WTC11 (cell line): Measurements from ENCODE around the gene EHBP1. TPM values are rescaled to one million over a fixed set of nuclear protein-coding genes. Genes with fewer than 3 reads are reported as not detected.
"Not testable (repeated sequence)": the region's sequence is repeated elsewhere in the genome, so short reads cannot be mapped to it uniquely, and the experiment has no call there.

Experiments used
- ATAC-seq: fragments of 200-7000 bp; cut with Tn5 transposase; 2 replicates; pipeline ENCODE4 v1.10.0; 2021; ENCODE audit warnings: mild to moderate bottlenecking, moderate library complexity
- CTCF ChIA-PET: fragments of 300-600 bp; sonication (Branson Sonifier 250); formaldehyde crosslinking; loops from one replicate; lab custom pipeline; 2021; ENCODE audit warnings: antibody characterized with exemption; lab: Charles Lee
- POLR2A ChIA-PET: fragments of 350-600 bp; sonication (Branson Sonifier 250); formaldehyde crosslinking; loops from one replicate; lab custom pipeline; 2021; ENCODE audit warnings: antibody characterized with exemption; lab: Charles Lee
- DNase-seq: peaks from one replicate; pipeline ENCODE4 v3.0.0; 2021; ENCODE audit warnings: low spot score
- H3K27ac Mint-ChIP-seq: 2 replicates; pipeline ENCODE4 v1.8.0; 2021; ENCODE audit warnings: mixed read lengths
- H3K27me3 Mint-ChIP-seq: 2 replicates; pipeline ENCODE4 v1.8.0; 2021; ENCODE audit warnings: low read depth, mild to moderate bottlenecking, moderate library complexity, mixed read lengths
- H3K36me3 Mint-ChIP-seq: 2 replicates; pipeline ENCODE4 v1.8.0; 2021; ENCODE audit warnings: mixed read lengths
- H3K4me1 Mint-ChIP-seq: 2 replicates; pipeline ENCODE4 v1.8.0; 2022; ENCODE audit warnings: mixed read lengths
- H3K4me3 Mint-ChIP-seq: 2 replicates; pipeline ENCODE4 v1.8.0; 2021; ENCODE audit warnings: mild to moderate bottlenecking, moderate library complexity, mixed read lengths
- H3K9me3 Mint-ChIP-seq: 2 replicates; pipeline ENCODE4 v1.8.0; 2021; ENCODE audit warnings: mixed read lengths
- CBFB ChIP-seq: sonication (generic); formaldehyde crosslinking; IDR thresholded peaks from 2 replicates; pipeline ENCODE4 v1.8.1; 2022; ENCODE audit warnings: mild to moderate bottlenecking, low read depth, missing genetic modification reagents
- E2F4 ChIP-seq: sonication (generic); formaldehyde crosslinking; IDR thresholded peaks from 2 replicates; pipeline ENCODE4 v1.8.1; 2022; ENCODE audit warnings: low read depth, mild to moderate bottlenecking, moderate library complexity, missing genetic modification reagents, borderline replicate concordance
- ERG ChIP-seq: fragments of 250-450 bp; sonication (Bioruptor Pico); IDR thresholded peaks from 2 replicates; pipeline ENCODE4 v1.8.0; 2021; ENCODE audit warnings: mild to moderate bottlenecking
- FOXJ3 ChIP-seq: sonication (generic); formaldehyde crosslinking; IDR thresholded peaks from 2 replicates; pipeline ENCODE4 v1.9.0; 2021; ENCODE audit warnings: missing genetic modification reagents, mild to moderate bottlenecking, borderline replicate concordance
- FOXP1 ChIP-seq: sonication (generic); formaldehyde crosslinking; IDR thresholded peaks from 2 replicates; pipeline ENCODE4 v1.8.0; 2022; ENCODE audit warnings: missing genetic modification reagents, mild to moderate bottlenecking, moderate library complexity, borderline replicate concordance
- FOXP4 ChIP-seq: sonication (generic); formaldehyde crosslinking; IDR thresholded peaks from 2 replicates; pipeline ENCODE4 v1.8.0; 2022; ENCODE audit warnings: mild to moderate bottlenecking, missing genetic modification reagents
- GRHL2 ChIP-seq: fragments of 250-450 bp; sonication (Bioruptor Pico); IDR thresholded peaks from 2 replicates; pipeline ENCODE4 v1.8.0; 2022; ENCODE audit warnings: mild to moderate bottlenecking, moderate library complexity; ENCODE audit not compliant: insufficient replicate concordance, severe bottlenecking
- HMGA2 ChIP-seq: fragments of 250-450 bp; sonication (Bioruptor Pico); IDR thresholded peaks from 2 replicates; pipeline ENCODE4 v1.4.0; 2021; ENCODE audit warnings: mild to moderate bottlenecking, moderate library complexity
- IRF1 ChIP-seq: sonication (generic); formaldehyde crosslinking; IDR thresholded peaks from 2 replicates; pipeline ENCODE4 v1.8.0; 2023; ENCODE audit warnings: missing genetic modification reagents
- KAT7 ChIP-seq: sonication (generic); formaldehyde crosslinking; IDR thresholded peaks from 2 replicates; pipeline ENCODE4 v1.8.1; 2023; ENCODE audit warnings: missing genetic modification reagents, mild to moderate bottlenecking, borderline replicate concordance
- MXD4 ChIP-seq: fragments of 250-450 bp; sonication (Bioruptor Pico); IDR thresholded peaks from 2 replicates; pipeline ENCODE4 v1.8.0; 2021; ENCODE audit warnings: mild to moderate bottlenecking, moderate library complexity, borderline replicate concordance
- NR2C2 ChIP-seq: sonication (generic); formaldehyde crosslinking; IDR thresholded peaks from 2 replicates; pipeline ENCODE4 v1.8.0; 2022; ENCODE audit warnings: mild to moderate bottlenecking, missing genetic modification reagents
- RORB ChIP-seq: fragments of 250-450 bp; sonication (Bioruptor Pico); IDR thresholded peaks from 2 replicates; pipeline ENCODE4 v1.9.0; 2021; ENCODE audit warnings: mild to moderate bottlenecking
- TEAD1 ChIP-seq: sonication (generic); formaldehyde crosslinking; IDR thresholded peaks from 2 replicates; pipeline ENCODE4 v1.8.0; 2022; ENCODE audit warnings: mild to moderate bottlenecking, missing genetic modification reagents
- ZNF317 ChIP-seq: sonication (generic); formaldehyde crosslinking; IDR thresholded peaks from 2 replicates; pipeline ENCODE4 v1.8.1; 2023; ENCODE audit warnings: low read depth, mild to moderate bottlenecking, moderate library complexity, missing genetic modification reagents, borderline replicate concordance
- total RNA-seq: library from RNA; stranded (reverse); gene quantifications from 3 replicates; pipeline ENCODE4 v1.2.3, GENCODE V29; 2021
- TF ChIP-seq, protein P1 (sequence below): fragments of 250-450 bp; sonication (Bioruptor Pico); IDR thresholded peaks from 2 replicates; pipeline ENCODE4 v2.1.2; 2022; ENCODE audit warnings: mild to moderate bottlenecking, moderate library complexity

The EHBP1 gene
- total RNA-seq, 1 experiment from 2014 or later: 36.4 TPM

DNA sequence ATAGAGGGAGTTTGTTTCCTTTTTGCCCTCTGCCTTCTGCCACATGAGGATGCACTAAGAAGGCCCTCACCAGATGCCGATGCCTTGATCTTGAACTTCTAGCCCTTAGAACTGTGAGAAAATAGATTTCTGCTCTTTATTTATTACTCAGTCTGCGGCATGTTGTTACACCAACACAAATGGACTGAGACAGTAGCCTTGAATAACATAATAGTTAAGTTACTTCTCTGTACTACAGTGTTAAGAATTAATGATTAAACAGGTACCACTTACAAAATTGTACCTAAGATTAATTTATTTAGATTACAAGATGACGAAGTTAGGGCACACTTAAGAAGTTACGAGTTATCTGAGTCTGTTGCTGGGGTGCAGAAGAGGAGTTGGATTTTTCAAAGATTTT lies 42.4 kb downstream of the EHBP1 start (continued):
- TF ChIP-seq CBFB (CRISPR knock-in tag) (no peak), NR2C2 (CRISPR knock-in tag) (no peak), FOXP1 (CRISPR knock-in tag) (no peak), FOXJ3 (CRISPR knock-in tag) (no peak), KAT7 (CRISPR knock-in tag) (no peak), MXD4 (CRISPR knock-in tag) (no peak), TEAD1 (CRISPR knock-in tag) (no peak), HMGA2 (no peak)

GRCh38 chr2:62749111-62749510 lies 43.6 kb downstream of the EHBP1 start:
- H3K27ac Mint-ChIP-seq, H3K4me3 Mint-ChIP-seq, DNase-seq, H3K27me3 Mint-ChIP-seq, ATAC-seq, POLR2A ChIA-PET, CTCF ChIA-PET: not testable (repeated sequence)
- peaks cover 29% of the 10 kb centered on the region for H3K4me1 Mint-ChIP-seq
- peaks cover 43% of the 10 kb centered on the region for H3K36me3 Mint-ChIP-seq
- peaks cover 29% of the 10 kb centered on the region for H3K9me3 Mint-ChIP-seq

- Mint-ChIP-seq H3K9me3 (peaks cover 30% of the 10 kb centered on the region), H3K27me3 (0 out of 2 replicates have a peak, but pooled peaks cover 3% of the 10 kb centered on the region), H3K27ac (no peak overlapping the region), H3K36me3 (peaks cover 33% of the 10 kb centered on the region), H3K4me3 (no peak overlapping the region), H3K4me1 (peaks cover 15% of the 10 kb centered on the region)
- DNase-seq (no peak), ATAC-seq (no peak)
- POLR2A ChIA-PET: interaction anchor here (0.7 to 1.2 kb wide), 3 partner anchors 11 to 221 kb away, joined by 3 to 4 read pairs (median 4); no protein-coding TSS in a partner anchor
- TF ChIP-seq FOXP1 (CRISPR knock-in tag) (no peak), E2F4 (CRISPR knock-in tag) (no peak), RORB (CRISPR knock-in tag) (no peak), IRF1 (no peak), FOXP4 (CRISPR knock-in tag) (no peak), ERG (CRISPR knock-in tag) (no peak)
- CTCF ChIA-PET: no interaction called here
Measured at GRCh38 chr2:62757029-62757428, 51.5 kb downstream of the EHBP1 start.

- no peak for DNase-seq
- no peak for ATAC-seq
- 0 out of 2 replicates have a peak, but pooled peaks cover 2% of the 10 kb centered on the region for H3K27me3 Mint-ChIP-seq
- H3K36me3 Mint-ChIP-seq: peaks cover 7% of the 10 kb centered on the region
- CTCF ChIA-PET: no interaction called here
- POLR2A ChIA-PET: no interaction called here
- TF ChIP-seq GRHL2 (CRISPR knock-in tag): no peak
- TF ChIP-seq ZNF317 (CRISPR knock-in tag): no peak
- TF ChIP-seq, protein P1, sequence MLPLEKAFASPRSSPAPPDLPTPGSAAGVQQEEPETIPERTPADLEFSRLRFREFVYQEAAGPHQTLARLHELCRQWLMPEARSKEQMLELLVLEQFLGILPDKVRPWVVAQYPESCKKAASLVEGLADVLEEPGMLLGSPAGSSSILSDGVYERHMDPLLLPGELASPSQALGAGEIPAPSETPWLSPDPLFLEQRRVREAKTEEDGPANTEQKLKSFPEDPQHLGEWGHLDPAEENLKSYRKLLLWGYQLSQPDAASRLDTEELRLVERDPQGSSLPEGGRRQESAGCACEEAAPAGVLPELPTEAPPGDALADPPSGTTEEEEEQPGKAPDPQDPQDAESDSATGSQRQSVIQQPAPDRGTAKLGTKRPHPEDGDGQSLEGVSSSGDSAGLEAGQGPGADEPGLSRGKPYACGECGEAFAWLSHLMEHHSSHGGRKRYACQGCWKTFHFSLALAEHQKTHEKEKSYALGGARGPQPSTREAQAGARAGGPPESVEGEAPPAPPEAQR (CRISPR knock-in tag): no peak
- no peak overlapping the region for H3K4me3 Mint-ChIP-seq
- H3K9me3 Mint-ChIP-seq: peaks cover 6% of the 10 kb centered on the region
- no peak overlapping the region for H3K27ac Mint-ChIP-seq
- peaks cover 13% of the 10 kb centered on the region for H3K4me1 Mint-ChIP-seq
Measured at GRCh38 chr2:62760026-62760425, 54.5 kb downstream of the EHBP1 start.
